ENCODE measurements around the gene HBA2. TPM values are rescaled to one million over a fixed set of nuclear protein-coding genes. Genes with fewer than 3 reads are reported as not detected.

The HBA2 gene
- polyA plus RNA-seq, 3 donors: 2.8 to 193 (median 158) TPM

GRCh38 chr16:144797-145252, 27.9 kb upstream of the HBA2 start:
- Histone ChIP-seq H3K79me2 (ENCODE audit: insufficient read depth, low read length) (no peaks in the 10 kb centered on the region), H3K9me3 (replicated peaks in 1 of 2; ENCODE audit: control insufficient read depth in 1 of 2, insufficient read depth in 1 of 2, low read length in 2 of 2) (no peaks in the 10 kb centered on the region), H4K20me1 (ENCODE audit: insufficient read depth, low read length) (no peaks in the 10 kb centered on the region), H2AFZ (ENCODE audit: insufficient read depth, low read depth, low read length, poor library complexity, severe bottlenecking) (no peak overlapping the region), H3K27ac (ENCODE audit: low read depth in 1 of 2, low read length in 2 of 2) (no peak overlapping the region), H3K36me3 (replicated peaks in 1 of 2; ENCODE audit: control insufficient read depth in 1 of 2, insufficient read depth in 2 of 2, low read length in 2 of 2) (no peaks in the 10 kb centered on the region), H3K9ac (ENCODE audit: insufficient read depth, low read length, poor library complexity, severe bottlenecking) (no peak overlapping the region), H3K4me1 (ENCODE audit: control insufficient read depth in 1 of 2, insufficient read depth in 2 of 2, low read length in 2 of 2) (no peaks in the 10 kb centered on the region), H3K27me3 (ENCODE audit: control insufficient read depth in 2 of 2, insufficient read depth in 2 of 2, low read length in 2 of 2) (peaks cover 0 to 13% of the 10 kb centered on the region in 2 donors), H3K4me3 (replicated peaks in 1 of 3; ENCODE audit: low read depth in 2 of 3, low read length in 3 of 3) (no peak overlapping the region), H3K4me2 (replicated peaks; ENCODE audit: extremely low read depth, low read length, poor library complexity, severe bottlenecking) (no peak overlapping the region)
- H3K27ac Mint-ChIP-seq: peak overlapping the region in 1 of 7 donors; percentile 37
- 84% methylated on average over 14 of the region's 14 CpGs for WGBS (ENCODE audit: insufficient coverage)
- TF ChIP-seq CTCF (IDR thresholded peaks at IDR 0.05): no peak
- H3K36me3 Mint-ChIP-seq: no peaks in the 10 kb centered on the region
- H3K27me3 Mint-ChIP-seq (ENCODE audit: low read depth in 3 of 3): peaks cover 17 to 33% (median 24%) of the 10 kb centered on the region in 3 donors
- no peak overlapping the region for H3K4me3 Mint-ChIP-seq
- no peaks in the 10 kb centered on the region for H3K9me3 Mint-ChIP-seq
- no peaks in the 10 kb centered on the region for H3K4me1 Mint-ChIP-seq
- DNase-seq: no peak
- intact Hi-C loops (cut with micrococcal nuclease): no loop called here

GRCh38 chr16:146646-147045, 26.0 kb upstream of the HBA2 start:
- no peak overlapping the region for H3K9ac ChIP-seq (ENCODE audit: insufficient read depth, low read length, poor library complexity, severe bottlenecking)
- intact Hi-C loops (cut with micrococcal nuclease): no loop called here
- WGBS (ENCODE audit: insufficient coverage): no CpG with 5 or more reads among the region's 2 CpGs
- no peaks in the 10 kb centered on the region for H3K36me3 ChIP-seq (replicated peaks in 1 of 2; ENCODE audit: control insufficient read depth in 1 of 2, insufficient read depth in 2 of 2, low read length in 2 of 2)
- no peak overlapping the region for H3K27ac ChIP-seq (ENCODE audit: low read depth in 1 of 2, low read length in 2 of 2)
- H3K27me3 Mint-ChIP-seq (ENCODE audit: low read depth in 3 of 3): peaks cover 27 to 50% (median 35%) of the 10 kb centered on the region in 3 donors
- no peaks in the 10 kb centered on the region for H4K20me1 ChIP-seq (ENCODE audit: insufficient read depth, low read length)
- TF ChIP-seq CTCF (IDR thresholded peaks at IDR 0.05): no peak
- H3K27ac Mint-ChIP-seq: no peak overlapping the region
- no peak overlapping the region for H2AFZ ChIP-seq (ENCODE audit: insufficient read depth, low read depth, low read length, poor library complexity, severe bottlenecking)
- no peaks in the 10 kb centered on the region for H3K9me3 Mint-ChIP-seq
- H3K27me3 ChIP-seq (ENCODE audit: control insufficient read depth in 2 of 2, insufficient read depth in 2 of 2, low read length in 2 of 2): peaks cover 2 to 25% of the 10 kb centered on the region in 2 donors
- H3K79me2 ChIP-seq (ENCODE audit: insufficient read depth, low read length): no peaks in the 10 kb centered on the region
- H3K36me3 Mint-ChIP-seq: no peaks in the 10 kb centered on the region
- no peaks in the 10 kb centered on the region for H3K9me3 ChIP-seq (replicated peaks in 1 of 2; ENCODE audit: control insufficient read depth in 1 of 2, insufficient read depth in 1 of 2, low read length in 2 of 2)
- H3K4me1 ChIP-seq (ENCODE audit: control insufficient read depth in 1 of 2, insufficient read depth in 2 of 2, low read length in 2 of 2): no peaks in the 10 kb centered on the region
- H3K4me3 ChIP-seq (replicated peaks in 1 of 3; ENCODE audit: low read depth in 2 of 3, low read length in 3 of 3): no peak overlapping the region
- H3K4me3 Mint-ChIP-seq: no peak overlapping the region
- no peak for DNase-seq
- no peaks in the 10 kb centered on the region for H3K4me1 Mint-ChIP-seq
- no peak overlapping the region for H3K4me2 ChIP-seq (replicated peaks; ENCODE audit: extremely low read depth, low read length, poor library complexity, severe bottlenecking)
